Activated naive CD4-positive, alpha-beta T cell treated with anti-CD3 and anti-CD28 coated beads for 36 hours (primary cell): ENCODE data around the gene GCC2. TPM values are rescaled to one million over a fixed set of nuclear protein-coding genes. Genes with fewer than 3 reads are reported as not detected.
A peak's percentile ranks its signal among the peaks of the same experiment; 100 is the strongest.
"Not testable (repeated sequence)": the region's sequence is repeated elsewhere in the genome, so short reads cannot be mapped to it uniquely, and the experiment has no call there.

Experiments used
- CTCF ChIA-PET: fragments of 350-600 bp; sonication (Branson Sonifier 250); formaldehyde crosslinking; loops from one replicate; lab custom pipeline; 2021; ENCODE audit warnings: antibody characterized with exemption; lab: Charles Lee
- DNase-seq: peaks from one replicate; pipeline ENCODE4 v3.0.0-alpha.2; 2020
- H3K27ac Mint-ChIP-seq: one replicate; pipeline ENCODE4 v1.8.0; 2021; ENCODE audit warnings: mild to moderate bottlenecking, mixed read lengths
- H3K27me3 Mint-ChIP-seq: one replicate; pipeline ENCODE4 v1.8.0; 2021; ENCODE audit warnings: low read depth, mixed read lengths
- H3K36me3 Mint-ChIP-seq: one replicate; pipeline ENCODE4 v1.8.0; 2021; ENCODE audit warnings: low read depth, mixed read lengths
- H3K4me1 Mint-ChIP-seq: one replicate; pipeline ENCODE4 v1.8.0; 2021; ENCODE audit warnings: low read depth, mixed read lengths
- H3K4me3 Mint-ChIP-seq: one replicate; pipeline ENCODE4 v1.8.0; 2021; ENCODE audit warnings: mild to moderate bottlenecking, moderate library complexity, mixed read lengths
- H3K9me3 Mint-ChIP-seq: one replicate; pipeline ENCODE4 v1.8.0; 2021; ENCODE audit warnings: mixed read lengths
- intact Hi-C: fragments of 100-400 bp; cut with micrococcal nuclease; formaldehyde crosslinking; loops from one replicate; pipeline ENCODE4 v1.15.1; 2023
- total RNA-seq, 2 experiments: library from RNA; stranded (reverse); gene quantifications; one replicate each; pipeline ENCODE4 v1.2.3, GENCODE V29; 2021

Gene GCC2
- total RNA-seq, 2 experiments from 2014 or later = 33.5 to 39.4 TPM

DNA sequence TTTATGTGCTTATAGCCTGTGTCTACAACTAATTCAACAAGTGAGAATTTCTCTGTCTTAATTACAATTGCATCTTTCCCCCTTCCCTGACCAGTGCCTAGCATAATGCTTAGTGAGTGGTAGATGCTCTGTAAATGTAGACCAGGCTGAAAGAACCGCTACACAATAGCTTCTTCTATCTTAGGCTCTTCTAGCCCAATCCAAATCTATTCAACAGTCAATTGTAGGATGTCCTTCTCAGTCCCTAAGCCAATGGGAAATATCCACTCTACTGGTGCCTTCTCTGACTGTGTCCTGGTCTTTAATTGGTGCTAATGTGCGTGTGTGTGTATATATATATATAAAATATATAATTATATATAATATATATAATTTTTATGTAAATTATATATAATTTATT is 34.1 kb upstream of the GCC2 start:
- H3K4me3 Mint-ChIP-seq = no peak overlapping the region
- H3K27me3 Mint-ChIP-seq = no peaks in the 10 kb centered on the region
- CTCF ChIA-PET = no interaction called here
- DNase-seq = no peak
- intact Hi-C loops = no loop called here
- H3K9me3 Mint-ChIP-seq = no peaks in the 10 kb centered on the region
- no peaks in the 10 kb centered on the region for H3K36me3 Mint-ChIP-seq
- no peak overlapping the region for H3K27ac Mint-ChIP-seq
- H3K4me1 Mint-ChIP-seq = no peaks in the 10 kb centered on the region

DNA sequence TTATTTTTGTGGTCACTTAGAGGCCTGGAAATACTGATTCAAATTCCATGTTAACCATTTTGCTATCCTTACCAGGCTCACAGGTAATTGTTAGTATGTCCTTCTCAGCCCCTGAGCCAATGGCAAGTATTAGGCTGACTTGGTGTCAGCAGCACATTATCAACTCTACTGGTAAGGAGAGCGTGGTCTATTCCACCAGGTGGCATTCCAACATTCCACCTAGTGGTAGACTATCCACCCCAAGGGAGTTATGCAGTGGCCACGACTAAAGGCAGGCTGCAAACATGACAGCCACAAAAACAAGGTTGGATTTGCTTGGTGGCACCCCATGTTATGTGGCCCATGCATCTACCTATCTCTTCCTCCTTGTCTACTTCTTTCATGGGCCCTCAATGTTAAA is 31.8 kb upstream of the GCC2 start:
- Mint-ChIP-seq H3K9me3 (no peaks in the 10 kb centered on the region), H3K27ac (no peak overlapping the region), H3K36me3 (no peaks in the 10 kb centered on the region), H3K27me3 (no peaks in the 10 kb centered on the region), H3K4me3 (no peak overlapping the region), H3K4me1 (no peaks in the 10 kb centered on the region)
- intact Hi-C loops = loop anchor here (1.0 kb wide), 1 partner anchor 167 kb away; no protein-coding TSS in a partner anchor
- CTCF ChIA-PET = interaction anchor here (1.3 kb wide), 1 partner anchor 167 kb away, joined by 3 read pairs; no protein-coding TSS in a partner anchor
- peak; percentile 10 for DNase-seq

DNA sequence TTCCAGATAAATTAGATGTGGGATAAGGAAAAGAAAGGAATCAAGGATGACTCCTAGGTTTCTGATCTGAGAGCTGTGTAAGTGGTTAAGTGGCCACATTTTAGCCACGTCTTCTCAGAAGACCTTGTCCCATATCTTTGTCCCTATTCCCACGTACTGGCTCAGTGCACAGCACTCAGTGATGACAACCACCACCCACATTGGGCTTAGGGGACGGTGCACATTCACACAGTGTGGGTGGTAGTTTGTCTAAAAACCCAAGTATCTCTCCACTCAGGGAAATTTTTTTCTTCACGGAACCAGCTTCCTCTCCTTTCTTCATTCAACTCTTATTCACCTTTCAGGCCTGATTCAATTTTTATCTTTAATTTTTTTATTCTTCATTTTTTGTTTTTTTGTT is 30.6 kb upstream of the GCC2 start:
- DNase-seq = no peak
- no peaks in the 10 kb centered on the region for H3K9me3 Mint-ChIP-seq
- H3K36me3 Mint-ChIP-seq = no peaks in the 10 kb centered on the region
- CTCF ChIA-PET = interaction anchor here (1.3 kb wide), 1 partner anchor 166 kb away, joined by 3 read pairs; no protein-coding TSS in a partner anchor
- H3K27me3 Mint-ChIP-seq = peaks cover 7% of the 10 kb centered on the region
- no peak overlapping the region for H3K27ac Mint-ChIP-seq
- H3K4me1 Mint-ChIP-seq = no peaks in the 10 kb centered on the region
- intact Hi-C loops = no loop called here
- no peak overlapping the region for H3K4me3 Mint-ChIP-seq

DNA sequence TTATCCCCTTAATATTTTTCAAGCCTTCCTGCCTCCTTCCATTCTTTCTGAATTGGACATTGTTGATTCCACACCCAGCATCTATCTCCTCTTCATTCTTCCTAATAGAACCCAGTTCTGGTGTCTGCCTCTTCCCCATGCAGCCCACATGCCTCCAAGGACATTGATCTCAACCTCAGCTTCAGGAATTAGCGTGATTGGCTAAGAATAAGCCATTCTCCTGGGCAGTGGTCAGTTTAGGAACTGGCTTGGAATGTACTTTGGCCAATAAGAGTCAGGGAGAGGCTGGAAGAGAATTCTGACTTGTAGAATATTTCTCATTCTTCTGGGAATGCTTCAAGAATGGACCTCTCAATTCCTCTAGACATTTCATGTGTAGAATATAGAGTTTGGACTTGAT is 25.9 kb upstream of the GCC2 start:
- intact Hi-C loops = no loop called here
- no peak for DNase-seq
- no peaks in the 10 kb centered on the region for H3K9me3 Mint-ChIP-seq
- peaks cover 14% of the 10 kb centered on the region for H3K27me3 Mint-ChIP-seq
- CTCF ChIA-PET = no interaction called here
- H3K4me1 Mint-ChIP-seq = no peaks in the 10 kb centered on the region
- H3K27ac Mint-ChIP-seq = no peak overlapping the region
- H3K4me3 Mint-ChIP-seq = no peak overlapping the region
- no peaks in the 10 kb centered on the region for H3K36me3 Mint-ChIP-seq

DNA sequence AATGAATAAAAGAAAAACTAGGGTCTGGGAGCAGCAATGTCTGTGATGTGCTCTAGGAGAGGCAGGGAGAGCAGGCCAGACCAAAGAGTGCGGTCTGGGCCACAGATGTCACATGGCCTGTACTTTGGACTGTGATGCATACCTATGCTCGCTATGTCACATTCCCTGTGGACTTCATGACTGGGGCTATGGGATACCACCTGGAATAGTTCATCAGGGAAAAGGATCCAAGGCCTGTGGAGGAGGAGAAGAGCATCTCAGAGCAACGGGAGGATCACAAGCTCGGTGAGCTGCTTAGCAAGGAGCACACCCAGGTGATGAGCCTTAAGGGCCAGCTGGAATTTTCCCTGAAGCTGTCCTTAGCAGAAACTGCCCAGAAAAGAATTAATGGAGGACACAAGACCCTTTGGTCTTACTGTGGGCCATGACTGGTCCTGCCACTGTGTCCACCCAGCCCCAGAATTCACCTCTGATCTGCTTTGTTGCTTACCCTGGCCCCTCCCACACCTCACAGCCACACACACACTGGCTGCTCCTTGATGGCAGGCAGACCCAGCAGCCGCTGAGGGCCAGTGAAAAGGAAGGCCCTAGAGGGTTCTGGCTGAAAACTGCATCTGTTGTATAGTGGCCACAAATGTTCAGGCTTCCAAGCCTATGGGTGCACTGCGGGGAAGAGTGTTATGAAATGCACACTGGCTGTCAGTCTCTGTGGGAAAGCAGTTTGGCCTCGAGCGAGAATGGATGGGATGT is 25.3 kb upstream of the GCC2 start:
- no peaks in the 10 kb centered on the region for H3K9me3 Mint-ChIP-seq
- CTCF ChIA-PET = no interaction called here
- H3K4me3 Mint-ChIP-seq = no peak overlapping the region
- H3K4me1 Mint-ChIP-seq = no peaks in the 10 kb centered on the region
- H3K27me3 Mint-ChIP-seq = peaks cover 14% of the 10 kb centered on the region
- intact Hi-C loops = no loop called here
- no peak overlapping the region for H3K27ac Mint-ChIP-seq
- DNase-seq = no peak
- no peaks in the 10 kb centered on the region for H3K36me3 Mint-ChIP-seq

DNA sequence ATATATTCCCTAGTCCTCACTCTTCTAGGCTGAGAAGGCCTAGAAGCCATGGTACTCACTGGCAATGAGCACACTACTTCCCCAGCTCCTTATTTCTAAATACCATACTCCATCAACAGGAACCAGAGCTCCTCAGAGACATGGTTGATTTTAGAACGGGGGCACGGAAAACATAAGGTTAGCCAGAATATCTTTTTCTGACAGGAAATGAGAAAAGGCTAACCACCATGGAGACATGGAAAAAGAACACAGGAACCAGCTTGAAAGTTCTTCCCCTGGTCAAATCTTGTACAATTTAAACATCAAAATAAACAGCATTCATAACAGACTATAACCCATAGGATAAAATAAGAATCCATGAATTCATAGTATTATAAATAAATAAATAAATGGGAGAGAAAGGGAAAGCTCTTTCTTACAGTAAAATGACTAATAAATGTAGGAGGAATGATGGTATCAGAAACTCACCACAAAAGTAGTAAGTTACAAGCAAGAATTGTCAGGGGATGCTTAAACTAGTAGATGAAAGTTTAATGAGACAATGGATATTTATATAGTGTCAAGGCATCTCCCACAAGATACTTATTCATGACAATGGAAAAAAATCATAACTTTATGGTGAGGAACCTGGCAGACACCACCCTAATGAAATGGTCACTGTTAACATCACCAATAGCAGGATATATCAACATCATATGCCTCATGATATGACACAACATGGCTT is 20.6 kb upstream of the GCC2 start:
- Mint-ChIP-seq H3K4me3 (no peak overlapping the region), H3K9me3 (no peaks in the 10 kb centered on the region), H3K36me3 (no peaks in the 10 kb centered on the region), H3K27me3 (peaks cover 6% of the 10 kb centered on the region), H3K27ac (no peak overlapping the region), H3K4me1 (no peaks in the 10 kb centered on the region)
- no peak for DNase-seq
- CTCF ChIA-PET = no interaction called here
- intact Hi-C loops = no loop called here

DNA sequence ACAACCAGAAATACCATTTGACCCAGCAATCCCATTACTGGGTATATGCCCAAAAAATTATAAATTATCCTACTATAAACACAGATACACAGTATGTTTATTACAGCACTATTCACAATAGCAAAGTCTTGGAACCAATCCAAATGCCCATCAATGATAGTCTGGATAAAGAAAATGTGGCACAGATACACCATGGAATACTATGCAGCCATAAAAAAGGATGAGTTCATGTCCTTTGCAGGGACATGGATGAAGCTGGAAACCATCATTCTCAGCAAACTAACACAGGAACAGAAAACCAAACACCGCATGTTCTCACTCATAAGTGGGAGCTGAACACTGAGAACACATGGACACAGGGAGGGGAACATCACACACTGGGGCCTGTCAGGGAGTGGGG is 13.4 kb upstream of the GCC2 start:
- H3K36me3 Mint-ChIP-seq, H3K9me3 Mint-ChIP-seq, H3K4me3 Mint-ChIP-seq, H3K4me1 Mint-ChIP-seq, DNase-seq, CTCF ChIA-PET, H3K27ac Mint-ChIP-seq, H3K27me3 Mint-ChIP-seq, intact Hi-C loops: not testable (repeated sequence)

DNA sequence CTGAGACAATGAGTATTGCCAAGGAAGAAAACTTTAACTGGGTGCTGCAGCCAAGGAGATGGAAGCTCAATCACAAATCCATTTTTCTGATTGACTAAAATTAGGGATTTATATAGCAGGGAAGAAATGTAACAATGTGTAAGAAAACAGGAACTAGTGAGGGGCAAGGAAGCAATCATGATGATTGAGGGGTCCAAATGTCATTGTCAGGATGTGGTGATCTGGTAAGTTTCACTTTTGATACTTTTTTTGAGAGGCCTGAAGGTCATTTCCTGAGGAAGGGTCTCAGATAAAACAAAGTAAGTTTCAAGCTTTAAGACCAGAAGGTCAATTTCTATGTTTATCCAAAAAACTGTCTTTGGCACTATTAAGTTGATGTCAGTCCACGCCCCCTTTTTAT is 12.0 kb upstream of the GCC2 start:
- CTCF ChIA-PET = interaction anchor here (0.9 kb wide), 1 partner anchor 23 kb away, joined by 4 read pairs; no protein-coding TSS in a partner anchor
- Mint-ChIP-seq H3K4me1 (no peaks in the 10 kb centered on the region), H3K4me3 (no peak overlapping the region), H3K36me3 (peaks cover 2% of the 10 kb centered on the region), H3K9me3 (no peaks in the 10 kb centered on the region), H3K27me3 (no peaks in the 10 kb centered on the region), H3K27ac (no peak overlapping the region)
- no peak for DNase-seq
- intact Hi-C loops = no loop called here

DNA sequence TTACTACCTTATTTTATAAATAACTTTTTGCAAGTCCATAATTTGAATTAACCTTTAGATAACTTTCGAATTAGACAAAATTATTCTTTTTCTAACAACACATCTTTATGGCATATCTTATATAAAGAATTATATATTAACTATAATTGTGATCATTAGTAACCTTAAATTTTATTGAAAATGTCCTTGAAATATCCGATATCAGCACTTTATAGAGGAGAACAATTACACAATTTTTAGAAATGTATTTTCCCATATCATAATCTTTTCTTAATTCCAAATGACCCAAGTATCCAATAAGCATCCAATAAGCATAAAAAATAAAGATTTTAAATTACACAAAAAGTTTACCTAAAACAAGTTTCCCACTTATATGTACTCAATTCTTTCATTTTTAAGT is 7.3 kb upstream of the GCC2 start:
- intact Hi-C loops = no loop called here
- H3K4me3 Mint-ChIP-seq = no peak overlapping the region
- no peaks in the 10 kb centered on the region for H3K36me3 Mint-ChIP-seq
- no peak overlapping the region for H3K27ac Mint-ChIP-seq
- no peaks in the 10 kb centered on the region for H3K27me3 Mint-ChIP-seq
- peaks cover 2% of the 10 kb centered on the region for H3K9me3 Mint-ChIP-seq
- peaks cover 2% of the 10 kb centered on the region for H3K4me1 Mint-ChIP-seq
- CTCF ChIA-PET = no interaction called here
- DNase-seq = no peak

DNA sequence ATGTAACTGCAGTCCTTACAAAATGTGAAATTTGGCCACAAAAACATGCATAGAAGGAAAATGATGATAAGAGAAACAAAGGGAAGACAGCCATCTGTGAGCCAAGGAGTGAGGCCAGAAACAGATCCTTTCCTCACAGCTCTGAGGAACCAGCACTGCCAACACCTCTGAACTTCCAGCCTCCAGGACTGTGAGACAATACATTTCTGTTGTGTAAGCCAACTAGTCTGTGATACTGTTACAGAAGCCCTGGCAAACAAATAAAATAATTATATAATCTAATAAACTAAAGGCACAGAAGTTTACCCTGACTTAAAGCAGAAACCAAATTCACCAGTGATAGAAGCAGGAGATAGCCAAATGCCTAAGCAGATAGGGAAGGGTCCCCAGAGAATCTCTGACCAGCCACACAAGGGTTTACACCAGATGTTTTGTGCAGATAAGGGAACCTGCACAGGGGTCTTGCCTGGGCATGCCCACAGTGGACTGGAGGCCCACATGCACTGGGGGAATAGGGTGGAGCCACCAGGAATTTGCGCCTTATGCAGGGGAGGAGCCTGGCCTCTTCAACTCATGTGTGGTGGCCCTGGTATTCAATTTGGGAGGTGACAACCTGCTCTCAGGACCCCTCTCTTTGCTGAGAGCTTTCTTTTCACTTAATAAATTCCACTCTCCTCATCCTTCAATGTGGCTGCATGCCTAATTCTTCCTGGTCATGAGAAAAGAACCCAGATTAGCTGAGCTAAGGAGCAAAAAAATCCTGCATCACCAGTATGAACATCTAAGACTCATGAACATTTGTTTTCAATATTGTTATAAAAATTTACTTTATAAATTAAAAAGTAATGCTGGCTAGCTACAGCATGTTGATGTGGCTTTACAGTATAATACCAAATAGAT is 3.8 kb upstream of the GCC2 start:
- H3K4me1 Mint-ChIP-seq = peaks cover 9% of the 10 kb centered on the region
- H3K27me3 Mint-ChIP-seq = no peaks in the 10 kb centered on the region
- no peak for DNase-seq
- H3K27ac Mint-ChIP-seq = peak overlapping the region; percentile 61
- peaks cover 3% of the 10 kb centered on the region for H3K36me3 Mint-ChIP-seq
- H3K9me3 Mint-ChIP-seq = peaks cover 2% of the 10 kb centered on the region
- intact Hi-C loops = loop anchor here (5.0 kb wide), 2 partner anchors 192 to 272 kb away; partner anchors contain the start of gene RANBP2
- CTCF ChIA-PET = no interaction called here
- no peak overlapping the region for H3K4me3 Mint-ChIP-seq

DNA sequence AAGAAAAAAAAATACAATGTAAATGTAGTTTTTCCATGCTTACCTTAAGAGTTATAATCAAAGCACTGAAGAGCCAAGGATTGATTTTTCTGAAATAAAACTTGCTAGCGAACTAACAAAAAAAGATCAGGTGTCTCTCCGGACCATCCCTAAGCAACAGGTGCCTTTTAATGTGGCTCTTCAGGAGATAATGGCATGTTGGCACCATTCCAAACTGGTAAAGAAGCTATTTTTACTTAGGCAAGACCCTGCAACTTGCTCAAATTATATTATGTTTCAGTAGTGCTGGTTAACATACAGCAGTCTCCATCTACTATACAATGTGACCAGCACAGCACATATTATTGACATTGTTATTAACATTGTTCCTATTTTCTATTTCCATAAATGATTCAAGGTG is 2.3 kb upstream of the GCC2 start:
- H3K27ac Mint-ChIP-seq = no peak overlapping the region
- CTCF ChIA-PET = no interaction called here
- no peak for DNase-seq

More for the DNA sequence above, 2.3 kb upstream of the GCC2 start:
- no peak overlapping the region for H3K4me3 Mint-ChIP-seq
- no peaks in the 10 kb centered on the region for H3K27me3 Mint-ChIP-seq
- peaks cover 18% of the 10 kb centered on the region for H3K4me1 Mint-ChIP-seq
- peaks cover 2% of the 10 kb centered on the region for H3K9me3 Mint-ChIP-seq
- intact Hi-C loops = loop anchor here (5.0 kb wide), 2 partner anchors 191 to 271 kb away; partner anchors contain the start of gene RANBP2
- H3K36me3 Mint-ChIP-seq = peaks cover 6% of the 10 kb centered on the region
